GM18867 (cell line): ENCODE measurements around the gene VCPKMT.

ENCODE experiments used
- ATAC-seq: cut with Tn5 transposase; IDR thresholded peaks from one replicate; pipeline ENCODE4 v1.9.1; 2021; ENCODE audit warnings: mild to moderate bottlenecking, moderate library complexity; ENCODE audit not compliant: unreplicated experiment

VCPKMT gene

DNA sequence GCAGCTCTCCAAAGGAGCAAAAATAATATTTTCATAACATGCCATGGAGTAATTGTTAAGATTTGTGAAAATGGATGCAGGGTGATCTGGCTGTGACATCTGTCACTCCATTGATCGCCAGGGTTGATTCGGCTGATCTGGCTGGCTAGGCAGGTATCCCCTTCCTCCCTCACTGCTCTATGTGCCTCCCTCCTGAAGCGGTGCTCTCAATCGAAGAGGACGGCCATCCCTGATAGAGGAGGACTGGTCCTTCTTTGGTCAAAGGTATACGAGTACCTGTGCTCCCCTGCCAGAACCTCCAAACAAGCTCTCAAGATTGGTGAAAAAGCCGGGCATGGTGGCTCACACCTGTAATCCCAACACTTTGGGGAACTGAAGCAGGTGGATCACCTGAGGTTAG lies 47.9 kb downstream of the VCPKMT start:
- no peak for ATAC-seq

DNA sequence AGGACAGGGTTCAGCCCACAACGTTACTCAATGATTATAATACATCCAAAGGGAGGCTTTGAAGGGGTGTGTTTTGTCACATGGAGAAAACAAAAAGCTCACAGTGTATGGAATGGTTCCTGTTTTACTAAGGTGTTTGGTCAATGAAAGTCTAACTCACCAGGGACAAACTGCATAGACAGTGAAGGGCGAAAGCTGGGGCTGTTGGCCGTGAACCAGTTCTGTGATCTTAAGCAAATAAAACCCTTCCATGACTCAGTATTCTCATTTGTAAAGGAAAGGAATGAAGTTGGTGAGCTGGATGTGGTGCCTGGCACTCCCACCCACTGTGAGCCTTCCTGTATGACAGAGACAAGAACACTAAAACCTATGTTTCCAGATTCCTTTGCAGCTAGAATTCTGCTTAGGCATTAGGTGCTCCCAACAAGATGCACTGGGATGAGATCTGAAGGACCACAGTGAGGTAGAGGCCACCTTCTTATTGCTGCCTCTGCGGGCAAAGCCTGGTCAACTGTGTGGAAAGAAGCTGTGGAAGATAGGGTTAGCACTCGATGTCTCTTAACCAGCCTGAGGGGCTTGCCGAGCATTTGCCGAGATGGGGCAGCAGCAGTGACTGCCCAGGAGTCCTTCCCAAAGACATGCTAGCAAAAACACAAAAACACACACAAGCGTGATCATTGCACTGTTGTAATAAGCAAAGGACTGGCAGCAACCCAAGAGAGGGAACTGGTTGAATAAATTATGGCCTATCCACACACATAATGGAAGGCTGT lies 48.5 kb downstream of the VCPKMT start:
- ATAC-seq = no peak

DNA sequence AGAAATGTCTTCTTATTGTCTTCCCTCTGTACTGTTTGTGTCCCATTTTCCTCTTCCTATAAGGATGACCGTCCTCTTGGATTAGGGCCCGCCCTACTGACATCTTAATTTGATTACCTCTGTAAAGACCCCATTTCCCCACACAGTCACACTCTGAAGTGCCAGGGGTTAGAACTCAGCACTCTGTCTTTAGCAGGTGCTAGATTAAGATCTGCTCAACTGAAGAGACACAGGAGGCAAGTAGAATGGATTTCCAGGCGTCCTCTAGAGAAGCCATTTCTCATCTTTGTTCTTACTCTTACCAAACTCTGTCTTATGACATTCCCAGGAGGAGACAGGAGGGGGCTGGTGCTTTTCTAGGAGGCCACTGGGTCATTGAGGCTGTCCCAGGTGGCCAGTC lies 50.8 kb downstream of the VCPKMT start:
- ATAC-seq = no peak

GRCh38 chr14:50064993-50065392 lies 51.4 kb downstream of the VCPKMT start:
- peak; percentile 69 for ATAC-seq

- ATAC-seq = no peak
Observed at GRCh38 chr14:50063876-50064420, 52.4 kb downstream of the VCPKMT start.

- ATAC-seq = no peak
Observed at GRCh38 chr14:50062438-50063085, 53.8 kb downstream of the VCPKMT start.

DNA sequence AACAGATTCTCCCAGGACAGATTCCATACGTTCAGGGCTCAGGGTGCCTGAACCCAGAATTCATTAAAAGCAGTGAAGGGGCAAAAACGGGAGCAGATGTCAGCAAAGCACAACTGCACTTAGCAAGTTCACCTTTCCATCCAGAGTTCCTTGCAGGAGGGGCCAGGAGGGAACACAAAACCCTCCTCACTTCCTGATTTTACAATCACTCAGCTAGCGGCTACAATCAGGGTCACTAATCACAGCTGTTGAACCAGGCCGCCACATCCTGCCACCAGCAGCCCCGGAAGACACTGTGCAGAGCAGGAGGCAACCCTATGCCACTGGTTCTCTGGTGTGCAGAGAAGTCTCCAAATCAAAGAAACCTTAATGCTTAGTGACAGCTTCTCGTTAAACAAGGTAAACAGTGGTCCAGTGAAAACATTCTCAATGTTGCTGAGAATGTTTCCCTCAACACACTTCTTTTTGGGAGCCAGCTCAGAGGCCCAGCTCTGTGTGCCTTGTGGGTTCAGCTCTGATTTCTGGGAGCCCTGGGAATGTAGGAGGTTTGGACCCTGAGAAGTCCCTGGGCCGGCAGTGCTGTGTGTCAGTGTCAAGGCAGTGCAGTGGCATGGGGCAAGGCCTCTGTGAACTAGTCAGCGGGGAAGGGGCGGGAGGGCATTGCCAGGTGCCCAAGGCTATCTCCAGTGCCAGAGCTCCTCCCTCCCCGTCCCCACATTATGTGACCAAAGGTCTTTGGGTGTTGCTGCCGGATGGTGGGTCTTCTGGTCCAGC lies 54.5 kb downstream of the VCPKMT start:
- ATAC-seq = peak; percentile 60

DNA sequence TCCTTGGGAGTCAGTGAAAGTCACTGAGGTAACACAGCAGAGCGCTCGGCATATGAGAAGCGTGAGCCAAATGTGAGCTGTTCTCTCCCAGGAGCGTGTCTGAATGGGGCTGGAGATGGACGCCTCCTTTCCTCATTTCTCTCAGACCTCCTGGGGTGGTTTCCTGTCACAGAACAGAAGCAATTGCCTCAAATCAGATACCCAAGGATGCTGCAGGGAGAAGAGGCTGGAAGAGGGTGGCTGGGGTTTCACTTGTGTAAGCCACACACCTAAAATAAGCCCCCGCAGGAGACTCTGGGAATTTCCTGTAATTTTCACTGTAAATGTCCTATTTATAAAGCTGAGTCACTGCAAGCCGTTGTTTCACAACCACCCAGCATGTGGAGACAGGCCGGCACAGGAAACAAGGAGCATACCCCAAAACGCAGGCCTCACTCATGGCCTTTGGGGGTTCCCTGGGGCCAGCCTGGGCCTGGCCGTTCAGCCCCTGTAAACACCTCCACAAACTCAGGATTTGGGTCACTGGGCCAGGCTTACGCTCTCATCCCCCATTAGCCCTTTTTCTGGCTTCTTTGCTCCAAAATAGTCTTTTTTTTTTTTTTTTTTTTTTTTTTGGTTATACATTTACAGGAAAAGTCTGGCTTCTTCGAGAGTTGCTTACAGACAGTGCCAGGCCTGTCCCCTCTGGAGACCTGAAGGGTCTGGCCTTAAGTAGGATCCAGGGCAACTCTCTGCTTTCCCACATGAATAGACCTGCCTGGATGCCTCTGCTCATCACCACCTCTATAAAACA lies 55.3 kb downstream of the VCPKMT start:
- ATAC-seq = no peak

GRCh38 chr14:50059763-50060616 lies 56.4 kb downstream of the VCPKMT start:
- no peak for ATAC-seq
